ENCODE results near the gene CACNA2D4.

- no peak for TF ChIP-seq CTCF (IDR thresholded peaks at IDR 0.05 in 2 of 3, conservative IDR thresholded peaks at IDR 0.05 in 1 of 3; ENCODE audit: borderline replicate concordance in 1 of 3, insufficient read depth in 1 of 3, low read depth in 2 of 3, low read length in 2 of 3)
- TF ChIP-seq POLR2A (IDR thresholded peaks at IDR 0.05; ENCODE audit: borderline replicate concordance, extremely low read depth, insufficient read depth, insufficient read length): no peak
- TF ChIP-seq YY1 (IDR thresholded peaks at IDR 0.05; ENCODE audit: extremely low read depth, insufficient replicate concordance, low read depth, low read length): no peak
- TF ChIP-seq MAX (IDR thresholded peaks at IDR 0.05): no peak
- no peak for TF ChIP-seq EZH2 (IDR thresholded peaks at IDR 0.05)
- TF ChIP-seq JUND (IDR thresholded peaks at IDR 0.05): no peak
- no peak for TF ChIP-seq SP1 (IDR thresholded peaks at IDR 0.05; ENCODE audit: low read depth)
- no peak for TF ChIP-seq ELF1 (IDR thresholded peaks at IDR 0.05; ENCODE audit: borderline replicate concordance, low read depth)
- TF ChIP-seq POLR2AphosphoS5 (IDR thresholded peaks at IDR 0.05; ENCODE audit: low read depth, low read length): no peak
- TF ChIP-seq SIN3A (IDR thresholded peaks at IDR 0.05; ENCODE audit: low read depth): no peak
- no peak for TF ChIP-seq REST (IDR thresholded peaks at IDR 0.05; ENCODE audit: low read depth)
- no peak for TF ChIP-seq EGR1 (IDR thresholded peaks at IDR 0.05; ENCODE audit: low read depth)
- no peak for TF ChIP-seq RAD21 (IDR thresholded peaks at IDR 0.05; ENCODE audit: low read depth)
- TF ChIP-seq ZFX (IDR thresholded peaks at IDR 0.05): no peak
Observed at GRCh38 chr12:1798641-1799020, 119.8 kb downstream of the CACNA2D4 start.
